GM18526 (cell line): ENCODE results near the gene FNDC8.

ENCODE experiments used
- POLR2A ChIP-seq: IDR thresholded peaks from 3 replicates; pipeline ENCODE4 v1.6.1; 2011; ENCODE audit not compliant: insufficient read length; ENCODE audit errors: extremely low read depth

Gene FNDC8

GRCh38 chr17:35149941-35150340 is 28.5 kb downstream of the FNDC8 start:
- TF ChIP-seq POLR2A, result no peak

- TF ChIP-seq POLR2A, result no peak
Measured at GRCh38 chr17:35152421-35153140, 31.2 kb downstream of the FNDC8 start.

- TF ChIP-seq POLR2A, result no peak
Measured at GRCh38 chr17:35154196-35155165, 33.1 kb downstream of the FNDC8 start.

GRCh38 chr17:35155246-35155645 is 33.8 kb downstream of the FNDC8 start:
- no peak for TF ChIP-seq POLR2A

GRCh38 chr17:35159940-35160339 is 38.5 kb downstream of the FNDC8 start:
- TF ChIP-seq POLR2A, result no peak

GRCh38 chr17:35160354-35161201 is 39.2 kb downstream of the FNDC8 start:
- TF ChIP-seq POLR2A, result no peak

- TF ChIP-seq POLR2A, result no peak
Measured at GRCh38 chr17:35161281-35161761, 39.9 kb downstream of the FNDC8 start.

GRCh38 chr17:35162755-35163154 is 41.3 kb downstream of the FNDC8 start:
- no peak for TF ChIP-seq POLR2A

GRCh38 chr17:35163886-35164285 is 42.5 kb downstream of the FNDC8 start:
- TF ChIP-seq POLR2A, result no peak

- no peak for TF ChIP-seq POLR2A
Measured at GRCh38 chr17:35164716-35165115, 43.3 kb downstream of the FNDC8 start.

- TF ChIP-seq POLR2A, result no peak
Measured at GRCh38 chr17:35166526-35166925, 45.1 kb downstream of the FNDC8 start.

GRCh38 chr17:35167046-35167445 is 45.6 kb downstream of the FNDC8 start:
- no peak for TF ChIP-seq POLR2A

GRCh38 chr17:35167666-35168065 is 46.3 kb downstream of the FNDC8 start:
- TF ChIP-seq POLR2A, result no peak

GRCh38 chr17:35169835-35170363 is 48.5 kb downstream of the FNDC8 start:
- no peak for TF ChIP-seq POLR2A
